Fibroblast of lung (primary cell): ENCODE data around the gene EBF3. TPM values are rescaled to one million over a fixed set of nuclear protein-coding genes. Genes with fewer than 3 reads are reported as not detected.

Source experiments
- DNase-seq, 2 donors: peaks; one replicate each; pipeline versions ENCODE4 v3.0.0 to v3.0.0-alpha.2; 2010; ENCODE audit warnings: low read depth in 2 of 2
- H2AFZ ChIP-seq: 2 replicates; pipeline ENCODE4 v1.5.1; 2012; ENCODE audit warnings: low read length, control low read depth, inconsistent platforms
- H3K27ac ChIP-seq: 2 replicates; pipeline ENCODE4 v1.5.1; 2011; ENCODE audit warnings: low read length, control low read depth; ENCODE audit not compliant: insufficient read depth
- H3K27me3 ChIP-seq: 2 replicates; pipeline ENCODE4 v1.5.1; 2011; ENCODE audit warnings: mild to moderate bottlenecking, low read length; ENCODE audit not compliant: control insufficient read depth, insufficient read depth
- H3K36me3 ChIP-seq: 2 replicates; pipeline ENCODE4 v1.5.1; 2011; ENCODE audit warnings: low read length; ENCODE audit not compliant: control insufficient read depth, insufficient read depth
- H3K4me1 ChIP-seq: 2 replicates; pipeline ENCODE4 v1.5.1; 2011; ENCODE audit warnings: low read length; ENCODE audit not compliant: control insufficient read depth, insufficient read depth; ENCODE audit errors: extremely low read depth
- H3K4me2 ChIP-seq: 2 replicates; pipeline ENCODE4 v1.5.1; 2011; ENCODE audit warnings: low read length, control low read depth; ENCODE audit not compliant: insufficient read depth; ENCODE audit errors: extremely low read depth
- H3K4me3 ChIP-seq, 4 experiments: fragments of 200-600 bp in 1 of 4; sonication (generic) in 1 of 4; replicated peaks in 1 of 4; 2 replicates each; pipeline ENCODE4 v1.5.1; 2011 to 2016; ENCODE audit warnings: low read length in 4 of 4, low read depth in 3 of 4, mild to moderate bottlenecking in 3 of 4, control low read depth in 2 of 4, inconsistent platforms in 1 of 4, mixed read lengths in 1 of 4; ENCODE audit not compliant: insufficient read depth in 1 of 4; ENCODE audit errors: control extremely low read depth in 1 of 4
- H3K79me2 ChIP-seq: 2 replicates; pipeline ENCODE4 v1.5.1; 2012; ENCODE audit warnings: mild to moderate bottlenecking, low read length, inconsistent platforms; ENCODE audit not compliant: control insufficient read depth, insufficient read depth
- H3K9ac ChIP-seq: 2 replicates; pipeline ENCODE4 v1.5.1; 2011; ENCODE audit warnings: mild to moderate bottlenecking, low read length, control low read depth; ENCODE audit not compliant: insufficient read depth
- H3K9me3 ChIP-seq: 2 replicates; pipeline ENCODE4 v1.5.1; 2012; ENCODE audit warnings: low read depth, low read length; ENCODE audit not compliant: control insufficient read depth, insufficient read depth
- H4K20me1 ChIP-seq: 2 replicates; pipeline ENCODE4 v1.5.1; 2011; ENCODE audit warnings: low read length; ENCODE audit not compliant: control insufficient read depth, insufficient read depth; ENCODE audit errors: extremely low read depth
- CTCF ChIP-seq, 2 donors: IDR thresholded peaks in 1 of 2; conservative IDR thresholded peaks in 1 of 2; 1 replicate in 1 of 2; 2 replicates in 1 of 2; pipeline ENCODE4 v1.5.1; 2011 to 2012; ENCODE audit warnings: low read length in 2 of 2, control low read depth in 1 of 2, inconsistent platforms in 1 of 2, low read depth in 1 of 2, mild to moderate bottlenecking in 1 of 2
- EZH2 ChIP-seq: IDR thresholded peaks from 2 replicates; pipeline ENCODE4 v1.5.1; 2012; ENCODE audit warnings: low read length, control low read depth, mild to moderate bottlenecking; ENCODE audit errors: missing control alignments
- polyA plus RNA-seq, 2 donors: library from polyadenylated mRNA; depleted of rRNA in 1 of 2; stranded (reverse) in 1 of 2; unstranded in 1 of 2; fragments of >200 nt; gene quantifications; 2 replicates each; pipeline ENCODE4 v1.2.1, GENCODE V29; 2011 to 2012; ENCODE audit warnings: missing spikeins in 1 of 2
- total RNA-seq: library from RNA; depleted of rRNA; stranded (reverse); fragments of >200 nt; gene quantifications from 2 replicates; pipeline ENCODE4 v1.2.1, GENCODE V29; 2014

EBF3 gene
- total and polyA plus RNA-seq, 2 donors (not counting 1 experiment from before 2014, with no cell fraction given) = 0.12 to 0.17 TPM

- H3K4me1 ChIP-seq = no peaks in the 10 kb centered on the region
- H3K36me3 ChIP-seq = no peaks in the 10 kb centered on the region
- no peaks in the 10 kb centered on the region for H3K79me2 ChIP-seq
- DNase-seq = no peak
- no peak overlapping the region for H2AFZ ChIP-seq
- H3K9me3 ChIP-seq = no peaks in the 10 kb centered on the region
- TF ChIP-seq EZH2 = no peak
- TF ChIP-seq CTCF (conservative IDR thresholded peaks at IDR 0.05 in 1 of 2, IDR thresholded peaks at IDR 0.05 in 1 of 2; ENCODE audit: low read depth in 1 of 2, low read length in 2 of 2) = no peak
- H3K4me3 ChIP-seq = no peak overlapping the region
- H3K4me2 ChIP-seq = no peak overlapping the region
- H4K20me1 ChIP-seq = no peaks in the 10 kb centered on the region
- H3K9ac ChIP-seq = no peak overlapping the region
- H3K27me3 ChIP-seq = no peaks in the 10 kb centered on the region
- no peak overlapping the region for H3K27ac ChIP-seq
These were observed 28.3 kb upstream of the EBF3 start for GRCh38 chr10:129992356-129992755.

GRCh38 chr10:129982825-129983224 is 18.8 kb upstream of the EBF3 start:
- DNase-seq = no peak
- TF ChIP-seq CTCF (conservative IDR thresholded peaks at IDR 0.05 in 1 of 2, IDR thresholded peaks at IDR 0.05 in 1 of 2; ENCODE audit: low read depth in 1 of 2, low read length in 2 of 2) (no peak), EZH2 (no peak)
- Histone ChIP-seq H3K9me3 (no peaks in the 10 kb centered on the region), H4K20me1 (no peaks in the 10 kb centered on the region), H2AFZ (no peak overlapping the region), H3K27ac (no peak overlapping the region), H3K4me3 (no peak overlapping the region), H3K27me3 (no peaks in the 10 kb centered on the region), H3K9ac (no peak overlapping the region), H3K4me1 (no peaks in the 10 kb centered on the region), H3K79me2 (no peaks in the 10 kb centered on the region), H3K36me3 (no peaks in the 10 kb centered on the region), H3K4me2 (no peak overlapping the region)

DNA sequence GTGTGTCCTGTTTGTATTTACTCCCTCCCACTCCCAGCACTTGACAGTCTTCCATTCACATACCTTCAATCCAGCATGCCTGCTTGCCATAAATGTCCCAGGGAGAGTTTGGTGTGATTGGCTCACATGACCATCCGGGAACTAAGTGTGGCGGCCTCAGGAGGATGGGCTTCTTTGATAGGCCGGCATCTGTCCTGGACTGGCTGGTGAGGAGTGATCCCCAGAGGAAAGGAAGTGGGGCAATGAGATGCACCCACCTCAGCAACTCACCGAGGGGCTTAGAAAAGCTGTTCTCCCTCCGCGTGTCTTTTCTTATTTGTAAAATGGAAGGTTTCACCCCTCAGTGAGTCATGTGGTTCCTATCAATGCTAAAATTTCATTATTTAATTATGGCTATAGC is 14.9 kb upstream of the EBF3 start:
- H3K27me3 ChIP-seq = peaks cover 2% of the 10 kb centered on the region
- no peak overlapping the region for H3K27ac ChIP-seq
- DNase-seq = no peak
- no peak overlapping the region for H3K9ac ChIP-seq
- H2AFZ ChIP-seq = no peak overlapping the region
- no peaks in the 10 kb centered on the region for H3K79me2 ChIP-seq
- no peaks in the 10 kb centered on the region for H3K4me1 ChIP-seq
- no peaks in the 10 kb centered on the region for H3K9me3 ChIP-seq
- H3K4me2 ChIP-seq = no peak overlapping the region
- no peaks in the 10 kb centered on the region for H4K20me1 ChIP-seq
- no peak overlapping the region for H3K4me3 ChIP-seq
- H3K36me3 ChIP-seq = no peaks in the 10 kb centered on the region
- no peak for TF ChIP-seq EZH2
- TF ChIP-seq CTCF (conservative IDR thresholded peaks at IDR 0.05 in 1 of 2, IDR thresholded peaks at IDR 0.05 in 1 of 2; ENCODE audit: low read depth in 1 of 2, low read length in 2 of 2) = no peak
